ENCODE results near the gene RPL19.

DNA sequence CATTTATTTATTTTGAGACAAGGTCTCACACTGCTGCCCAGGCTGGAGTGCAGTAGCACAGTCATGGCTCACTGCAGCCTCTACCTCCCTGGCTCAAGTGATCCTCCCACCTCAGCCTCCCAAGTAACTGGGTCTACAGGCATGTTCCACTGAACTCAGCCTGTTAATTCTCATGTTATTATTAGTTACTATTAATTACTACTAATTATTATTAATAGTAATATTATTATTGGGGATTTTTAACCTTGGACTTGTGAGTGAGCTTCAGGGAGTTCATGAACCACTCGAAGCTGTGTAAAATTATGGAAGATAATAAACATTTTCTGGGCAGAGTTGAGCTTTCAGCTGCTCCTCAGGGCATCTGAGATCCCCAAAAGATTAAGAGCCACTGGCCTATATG is 30.3 kb downstream of the RPL19 start:
- TF ChIP-seq, protein P1, sequence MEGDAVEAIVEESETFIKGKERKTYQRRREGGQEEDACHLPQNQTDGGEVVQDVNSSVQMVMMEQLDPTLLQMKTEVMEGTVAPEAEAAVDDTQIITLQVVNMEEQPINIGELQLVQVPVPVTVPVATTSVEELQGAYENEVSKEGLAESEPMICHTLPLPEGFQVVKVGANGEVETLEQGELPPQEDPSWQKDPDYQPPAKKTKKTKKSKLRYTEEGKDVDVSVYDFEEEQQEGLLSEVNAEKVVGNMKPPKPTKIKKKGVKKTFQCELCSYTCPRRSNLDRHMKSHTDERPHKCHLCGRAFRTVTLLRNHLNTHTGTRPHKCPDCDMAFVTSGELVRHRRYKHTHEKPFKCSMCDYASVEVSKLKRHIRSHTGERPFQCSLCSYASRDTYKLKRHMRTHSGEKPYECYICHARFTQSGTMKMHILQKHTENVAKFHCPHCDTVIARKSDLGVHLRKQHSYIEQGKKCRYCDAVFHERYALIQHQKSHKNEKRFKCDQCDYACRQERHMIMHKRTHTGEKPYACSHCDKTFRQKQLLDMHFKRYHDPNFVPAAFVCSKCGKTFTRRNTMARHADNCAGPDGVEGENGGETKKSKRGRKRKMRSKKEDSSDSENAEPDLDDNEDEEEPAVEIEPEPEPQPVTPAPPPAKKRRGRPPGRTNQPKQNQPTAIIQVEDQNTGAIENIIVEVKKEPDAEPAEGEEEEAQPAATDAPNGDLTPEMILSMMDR (IDR thresholded peaks at IDR 0.05; ENCODE audit: insufficient read depth, low read depth, low read length), result no peak
- no peak for TF ChIP-seq EZH2 (IDR thresholded peaks at IDR 0.05; ENCODE audit: insufficient read depth, low read length)
